Testis (tissue), 3 donors: ENCODE measurements around the gene EGR1. TPM values are rescaled to one million over a fixed set of nuclear protein-coding genes. Genes with fewer than 3 reads are reported as not detected.

Experiments used
- DNase-seq: peaks from one replicate; pipeline ENCODE4 v3.0.0-alpha.2; 2019
- H3K27ac ChIP-seq, 2 donors: fragments of 200-600 bp; sonication (generic); one replicate each; pipeline ENCODE4 v1.5.1; 2019
- H3K27me3 ChIP-seq: fragments of 200-600 bp; sonication (generic); one replicate; pipeline ENCODE4 v1.5.1; 2019
- H3K36me3 ChIP-seq: fragments of 200-600 bp; sonication (generic); one replicate; pipeline ENCODE4 v1.5.1; 2017; ENCODE audit warnings: low read depth; ENCODE audit errors: missing control alignments
- H3K4me1 ChIP-seq: fragments of 200-600 bp; sonication (generic); one replicate; pipeline ENCODE4 v1.5.1; 2019
- H3K4me3 ChIP-seq, 2 donors: fragments of 200-600 bp; sonication (generic); one replicate each; pipeline ENCODE4 v1.5.1; 2017 to 2019
- H3K9me3 ChIP-seq: fragments of 200-600 bp; sonication (generic); one replicate; pipeline ENCODE4 v1.5.1; 2017
- POLR2A ChIP-seq: fragments of 450-650 bp; IDR thresholded peaks from one replicate; pipeline ENCODE4 v1.6.1; 2017; ENCODE audit warnings: antibody characterized with exemption, mild to moderate bottlenecking, moderate library complexity
- WGBS, 2 donors: methylation state at CpG; one replicate each; pipeline ENCODE4 v1.1.5; 2018; 5-methylcytosine and 5-hydroxymethylcytosine counted together
- intact Hi-C: fragments of 100-400 bp; cut with DNase I; formaldehyde crosslinking; loops from one replicate; pipeline ENCODE4 v1.15.1; 2023; ENCODE audit warnings: low total_unique reads
- polyA plus RNA-seq: library from polyadenylated mRNA; stranded (reverse); fragments of 350-450 nt; fragmentation: Illumina TruSeq; extraction: RNeasy Lipid Tissue Mini Kit (QIAGEN cat#74804); gene quantifications from one replicate; pipeline ENCODE4 v1.2.3, GENCODE V29; 2014; ENCODE audit warnings: low read depth, low replicate concordance; ENCODE audit not compliant: insufficient read depth
- total RNA-seq, 2 donors: library from RNA; depleted of rRNA; stranded (reverse); fragments of >200 nt; gene quantifications; one replicate each; pipeline ENCODE4 v1.2.3, GENCODE V29; 2016
- TF ChIP-seq, protein P1 (sequence below), 3 experiments: fragments of 450-650 bp in 2 of 3; fragments of 200-600 bp in 1 of 3; sonication (generic) in 1 of 3; IDR thresholded peaks; one replicate each; pipeline ENCODE4 v1.5.1; 2016 to 2019; ENCODE audit warnings: antibody characterized with exemption in 3 of 3, mild to moderate bottlenecking in 2 of 3, moderate library complexity in 1 of 3

The EGR1 gene
- total and polyA plus RNA-seq, 3 donors from 2014 or later, result 8.7 to 63.6 (median 11.9) TPM

DNA sequence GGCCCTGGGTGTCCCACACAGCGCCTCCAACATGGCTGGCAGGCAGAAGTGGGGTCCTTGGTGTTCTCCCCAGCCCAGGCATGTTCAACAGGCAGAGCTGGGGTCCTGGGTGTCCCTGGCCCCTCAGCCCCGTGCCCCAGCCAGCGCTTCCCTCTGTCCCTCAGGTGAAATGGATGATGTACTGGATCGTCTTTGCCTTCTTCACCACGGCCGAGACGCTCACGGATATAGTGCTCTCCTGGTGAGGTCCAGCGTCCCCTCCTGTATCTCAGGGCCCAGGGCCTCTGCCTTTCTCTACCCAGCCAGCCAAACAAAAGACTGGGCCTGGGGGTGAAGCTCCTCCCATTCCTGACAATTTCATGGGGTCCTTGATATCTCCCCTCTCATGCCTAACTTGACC lies 24.1 kb upstream of the EGR1 start:
- H3K4me3 ChIP-seq, result no peak overlapping the region
- H3K27ac ChIP-seq, result no peak overlapping the region
- intact Hi-C loops, result no loop called here
- 94 to 100% methylated on average over 2 to 9 of the region's 9 CpGs for WGBS, 2 donors
- H3K36me3 ChIP-seq, result no peaks in the 10 kb centered on the region
- no peak for DNase-seq
- H3K27me3 ChIP-seq, result no peaks in the 10 kb centered on the region
- no peak for TF ChIP-seq POLR2A
- TF ChIP-seq, protein P1, sequence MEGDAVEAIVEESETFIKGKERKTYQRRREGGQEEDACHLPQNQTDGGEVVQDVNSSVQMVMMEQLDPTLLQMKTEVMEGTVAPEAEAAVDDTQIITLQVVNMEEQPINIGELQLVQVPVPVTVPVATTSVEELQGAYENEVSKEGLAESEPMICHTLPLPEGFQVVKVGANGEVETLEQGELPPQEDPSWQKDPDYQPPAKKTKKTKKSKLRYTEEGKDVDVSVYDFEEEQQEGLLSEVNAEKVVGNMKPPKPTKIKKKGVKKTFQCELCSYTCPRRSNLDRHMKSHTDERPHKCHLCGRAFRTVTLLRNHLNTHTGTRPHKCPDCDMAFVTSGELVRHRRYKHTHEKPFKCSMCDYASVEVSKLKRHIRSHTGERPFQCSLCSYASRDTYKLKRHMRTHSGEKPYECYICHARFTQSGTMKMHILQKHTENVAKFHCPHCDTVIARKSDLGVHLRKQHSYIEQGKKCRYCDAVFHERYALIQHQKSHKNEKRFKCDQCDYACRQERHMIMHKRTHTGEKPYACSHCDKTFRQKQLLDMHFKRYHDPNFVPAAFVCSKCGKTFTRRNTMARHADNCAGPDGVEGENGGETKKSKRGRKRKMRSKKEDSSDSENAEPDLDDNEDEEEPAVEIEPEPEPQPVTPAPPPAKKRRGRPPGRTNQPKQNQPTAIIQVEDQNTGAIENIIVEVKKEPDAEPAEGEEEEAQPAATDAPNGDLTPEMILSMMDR (IDR thresholded peaks at IDR 0.05), result no peak
- peaks cover 12% of the 10 kb centered on the region for H3K4me1 ChIP-seq
- no peaks in the 10 kb centered on the region for H3K9me3 ChIP-seq

DNA sequence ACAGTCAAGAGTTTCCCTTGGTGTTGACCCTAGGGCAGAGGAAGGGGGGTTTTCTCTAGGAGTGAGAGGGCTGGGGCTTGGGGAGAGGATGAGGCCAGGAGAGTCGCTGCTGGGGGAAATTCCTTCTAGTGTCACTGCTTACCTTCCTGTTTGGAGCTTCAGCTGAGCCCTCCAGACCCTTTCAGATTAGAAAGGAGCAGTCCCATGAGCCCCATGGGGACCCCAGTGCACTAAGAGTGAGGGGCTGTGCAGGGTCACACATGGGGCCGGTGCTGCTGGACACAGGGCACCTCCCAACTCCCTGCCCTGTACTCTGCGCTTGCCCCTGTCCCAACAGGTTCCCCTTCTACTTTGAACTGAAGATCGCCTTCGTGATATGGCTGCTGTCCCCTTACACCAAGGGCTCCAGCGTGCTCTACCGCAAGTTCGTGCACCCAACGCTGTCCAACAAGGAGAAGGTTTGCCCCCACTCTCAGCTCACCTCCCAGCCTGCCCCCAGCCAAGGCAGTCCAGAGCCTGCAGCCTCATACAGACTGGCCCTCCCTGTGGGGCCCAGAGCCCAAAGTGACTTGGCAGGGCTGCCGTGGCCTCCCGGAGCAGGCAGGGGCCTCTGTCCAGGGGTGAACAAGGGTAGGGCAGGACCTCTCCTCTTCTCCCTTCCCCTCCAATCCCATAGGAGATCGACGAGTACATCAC lies 21.1 kb upstream of the EGR1 start:
- no peak overlapping the region for H3K4me3 ChIP-seq
- intact Hi-C loops, result no loop called here
- H3K9me3 ChIP-seq, result no peaks in the 10 kb centered on the region
- H3K36me3 ChIP-seq, result no peaks in the 10 kb centered on the region
- WGBS, 2 donors, result 90 to 93% methylated on average over 9 to 13 of the region's 13 CpGs
- DNase-seq, result no peak
- TF ChIP-seq, protein P1 (IDR thresholded peaks at IDR 0.05), result no peak
- TF ChIP-seq POLR2A, result no peak
- H3K27ac ChIP-seq, result no peak overlapping the region
- H3K4me1 ChIP-seq, result peaks cover 10% of the 10 kb centered on the region
- no peaks in the 10 kb centered on the region for H3K27me3 ChIP-seq

DNA sequence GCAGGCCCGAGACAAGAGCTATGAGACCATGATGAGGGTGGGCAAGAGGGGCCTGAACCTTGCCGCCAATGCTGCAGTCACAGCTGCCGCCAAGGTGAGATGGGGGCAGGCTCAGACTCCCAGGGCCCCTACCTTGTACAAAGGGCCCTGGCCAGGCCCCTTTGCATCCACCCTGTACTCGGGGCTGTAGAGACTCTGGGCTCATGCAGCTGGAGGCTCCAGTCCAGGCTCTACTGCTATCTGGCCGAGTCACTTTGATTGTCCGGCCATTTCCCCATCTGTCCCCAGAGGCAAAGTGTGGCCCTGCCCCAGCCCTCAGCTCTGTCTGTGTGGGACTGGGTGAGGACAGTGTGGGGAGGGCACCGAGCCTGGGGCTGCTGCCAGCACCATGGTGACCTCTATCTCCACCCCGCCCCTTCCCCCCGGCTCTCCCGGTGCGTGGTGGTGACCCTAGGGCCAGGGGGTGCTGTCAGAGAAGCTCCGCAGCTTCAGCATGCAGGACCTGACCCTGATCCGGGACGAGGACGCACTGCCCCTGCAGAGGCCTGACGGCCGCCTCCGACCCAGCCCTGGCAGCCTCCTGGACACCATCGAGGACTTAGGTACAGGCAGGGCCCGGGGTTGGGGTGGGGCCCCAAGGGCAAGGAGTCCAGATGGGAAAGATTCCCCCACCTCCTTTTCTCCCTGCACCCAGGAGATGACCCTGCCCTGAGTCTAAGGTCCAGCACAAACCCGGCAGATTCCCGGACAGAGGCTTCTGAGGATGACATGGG lies 20.3 kb upstream of the EGR1 start:
- intact Hi-C loops, result no loop called here
- WGBS, 2 donors, result 85 to 100% methylated on average over 2 to 18 of the region's 22 CpGs
- Histone ChIP-seq H3K9me3 (no peaks in the 10 kb centered on the region), H3K4me3 (no peak overlapping the region), H3K36me3 (no peaks in the 10 kb centered on the region), H3K27me3 (no peaks in the 10 kb centered on the region), H3K4me1 (peaks cover 7% of the 10 kb centered on the region), H3K27ac (no peak overlapping the region)
- TF ChIP-seq, protein P1 (IDR thresholded peaks at IDR 0.05), result no peak
- TF ChIP-seq POLR2A, result no peak
- DNase-seq, result no peak

DNA sequence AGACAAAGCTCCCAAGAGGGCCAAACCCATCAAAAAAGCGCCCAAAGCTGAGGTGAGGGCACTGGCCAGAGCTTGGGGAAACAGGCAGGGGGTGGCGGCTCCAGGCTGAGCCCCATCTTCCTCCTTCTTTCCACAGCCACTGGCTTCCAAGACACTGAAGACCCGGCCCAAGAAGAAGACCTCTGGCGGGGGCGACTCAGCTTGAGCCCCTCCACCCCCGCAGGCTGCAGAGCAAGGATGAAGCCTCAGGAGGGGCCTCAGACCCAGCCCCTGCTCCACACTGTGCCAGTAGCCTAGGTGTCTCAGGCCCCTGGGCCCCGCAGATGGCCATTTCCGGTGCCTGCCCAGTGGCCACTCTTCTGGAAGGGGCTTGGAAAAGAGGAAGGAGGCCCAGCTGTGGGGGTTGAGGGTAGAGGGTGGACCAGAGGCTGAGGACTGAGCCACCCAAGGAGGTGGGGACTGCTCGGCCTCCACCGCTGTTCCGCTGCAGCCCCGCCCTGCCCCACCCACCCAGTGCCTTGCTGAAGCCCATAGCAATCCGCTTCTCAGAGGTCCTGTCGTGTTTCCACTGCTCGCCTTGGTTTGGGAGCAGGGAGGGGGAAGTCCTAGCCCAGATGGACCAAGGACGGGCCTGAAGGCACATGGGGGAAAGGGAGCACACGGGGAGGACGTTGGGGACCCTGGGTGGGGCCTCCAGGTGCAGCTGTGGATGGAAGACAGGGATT lies 19.6 kb upstream of the EGR1 start:
- no peaks in the 10 kb centered on the region for H3K9me3 ChIP-seq
- H3K4me3 ChIP-seq, result no peak overlapping the region
- no peak overlapping the region for H3K27ac ChIP-seq
- intact Hi-C loops, result no loop called here
- H3K4me1 ChIP-seq, result peaks cover 4% of the 10 kb centered on the region
- H3K36me3 ChIP-seq, result no peaks in the 10 kb centered on the region
- TF ChIP-seq, protein P1 (IDR thresholded peaks at IDR 0.05), result no peak
- H3K27me3 ChIP-seq, result no peaks in the 10 kb centered on the region
- no peak for DNase-seq
- 81 to 85% methylated on average over 11 to 18 of the region's 18 CpGs for WGBS, 2 donors
